EH (cell line): Measurements from ENCODE around the gene RET.

Experiments used
- DNase-seq: peaks from one replicate; pipeline ENCODE4 v3.0.0-alpha.2; 2015; ENCODE audit warnings: low read depth

RET gene

GRCh38 chr10:43170491-43170890 is 93.6 kb downstream of the RET start:
- DNase-seq: no peak

GRCh38 chr10:43172645-43173044 is 95.8 kb downstream of the RET start:
- DNase-seq: no peak

GRCh38 chr10:43173120-43173519 is 96.3 kb downstream of the RET start:
- DNase-seq: no peak

GRCh38 chr10:43174969-43175368 is 98.1 kb downstream of the RET start:
- DNase-seq: no peak

GRCh38 chr10:43176271-43176670 is 99.4 kb downstream of the RET start:
- DNase-seq: no peak

GRCh38 chr10:43177595-43177994 is 100.7 kb downstream of the RET start:
- no peak for DNase-seq
